ENCODE measurements around the gene TINCR.

The TINCR gene

GRCh38 chr19:5567970-5568407, 236 bp upstream of the TINCR start:
- no peaks in the 10 kb centered on the region for H3K79me2 ChIP-seq (ENCODE audit: low read length)
- H3K4me1 ChIP-seq (ENCODE audit: low read length), result no peaks in the 10 kb centered on the region
- H3K4me2 ChIP-seq (ENCODE audit: low read depth, low read length), result no peak overlapping the region
- H4K20me1 ChIP-seq (ENCODE audit: insufficient read depth, low read length), result no peaks in the 10 kb centered on the region
- DNase-seq, result no peak
- no peak overlapping the region for H3K4me3 ChIP-seq (ENCODE audit: low read length)
- no peak overlapping the region for H3K9ac ChIP-seq (ENCODE audit: low read length)
- no peaks in the 10 kb centered on the region for H3K9me2 ChIP-seq (replicated peaks; ENCODE audit: insufficient read depth, low read length)
- no peaks in the 10 kb centered on the region for H3K9me3 ChIP-seq (replicated peaks; ENCODE audit: insufficient read depth, low read length)
- no peak overlapping the region for H3K27ac ChIP-seq (ENCODE audit: low read length)
- no peak overlapping the region for H2AFZ ChIP-seq (ENCODE audit: low read length)
- no peaks in the 10 kb centered on the region for H3F3A ChIP-seq (ENCODE audit: insufficient read depth, low read length)
- H3K27me3 ChIP-seq (replicated peaks; ENCODE audit: insufficient read depth, low read length), result peaks cover 42% of the 10 kb centered on the region
- no peak for TF ChIP-seq EZH2phosphoT487 (IDR thresholded peaks at IDR 0.05; ENCODE audit: low read length)
- TF ChIP-seq, protein P1, sequence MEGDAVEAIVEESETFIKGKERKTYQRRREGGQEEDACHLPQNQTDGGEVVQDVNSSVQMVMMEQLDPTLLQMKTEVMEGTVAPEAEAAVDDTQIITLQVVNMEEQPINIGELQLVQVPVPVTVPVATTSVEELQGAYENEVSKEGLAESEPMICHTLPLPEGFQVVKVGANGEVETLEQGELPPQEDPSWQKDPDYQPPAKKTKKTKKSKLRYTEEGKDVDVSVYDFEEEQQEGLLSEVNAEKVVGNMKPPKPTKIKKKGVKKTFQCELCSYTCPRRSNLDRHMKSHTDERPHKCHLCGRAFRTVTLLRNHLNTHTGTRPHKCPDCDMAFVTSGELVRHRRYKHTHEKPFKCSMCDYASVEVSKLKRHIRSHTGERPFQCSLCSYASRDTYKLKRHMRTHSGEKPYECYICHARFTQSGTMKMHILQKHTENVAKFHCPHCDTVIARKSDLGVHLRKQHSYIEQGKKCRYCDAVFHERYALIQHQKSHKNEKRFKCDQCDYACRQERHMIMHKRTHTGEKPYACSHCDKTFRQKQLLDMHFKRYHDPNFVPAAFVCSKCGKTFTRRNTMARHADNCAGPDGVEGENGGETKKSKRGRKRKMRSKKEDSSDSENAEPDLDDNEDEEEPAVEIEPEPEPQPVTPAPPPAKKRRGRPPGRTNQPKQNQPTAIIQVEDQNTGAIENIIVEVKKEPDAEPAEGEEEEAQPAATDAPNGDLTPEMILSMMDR (IDR thresholded peaks at IDR 0.05; ENCODE audit: low read length), result no peak
- no peak for TF ChIP-seq EZH2 (optimal IDR thresholded peaks at IDR 0.05; ENCODE audit: low read depth, low read length)
- no peaks in the 10 kb centered on the region for H3K36me3 ChIP-seq (replicated peaks; ENCODE audit: insufficient read depth, low read length)

- TF ChIP-seq, protein P1 (IDR thresholded peaks at IDR 0.05; ENCODE audit: low read length), result no peak
- TF ChIP-seq EZH2 (optimal IDR thresholded peaks at IDR 0.05; ENCODE audit: low read depth, low read length), result no peak
Measured at GRCh38 chr19:5564930-5565329, 2.8 kb downstream of the TINCR start.

DNA sequence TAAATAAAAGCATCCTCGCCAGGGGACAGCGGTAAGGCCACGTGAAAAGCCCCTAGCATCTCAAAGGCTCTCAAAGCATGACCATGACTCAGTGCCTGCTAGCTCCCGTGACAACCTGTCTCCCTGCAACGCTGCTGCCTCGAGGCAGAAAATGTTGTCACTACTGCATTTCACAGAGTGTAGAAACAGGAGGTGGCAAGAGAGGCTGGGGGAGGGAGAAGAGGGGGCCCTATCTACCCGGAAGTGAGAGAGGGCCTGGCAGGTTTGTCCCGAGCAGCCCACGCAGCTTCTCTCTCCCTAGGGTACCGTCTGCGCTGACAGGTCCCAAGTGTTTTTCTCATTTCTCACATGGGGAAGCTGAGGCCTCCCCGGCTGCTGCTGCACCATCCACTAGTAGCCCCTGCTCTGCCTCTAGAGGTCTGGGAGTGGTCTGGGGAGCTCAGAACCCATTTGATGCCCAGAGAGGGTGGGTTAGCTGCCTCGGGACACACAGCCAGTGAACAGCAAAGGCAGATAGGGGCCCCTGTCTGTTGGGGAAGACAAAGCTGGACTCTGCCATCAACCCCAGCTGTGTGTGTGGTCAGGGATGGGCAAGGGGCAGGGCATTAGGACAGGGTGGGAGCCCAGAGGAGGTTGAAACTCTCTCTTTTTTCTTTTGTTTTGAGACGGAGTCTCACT, 3.7 kb downstream of the TINCR start:
- Histone ChIP-seq H3K9me3 (replicated peaks; ENCODE audit: insufficient read depth, low read length) (no peaks in the 10 kb centered on the region), H3K4me1 (ENCODE audit: low read length) (no peaks in the 10 kb centered on the region), H4K20me1 (ENCODE audit: insufficient read depth, low read length) (no peaks in the 10 kb centered on the region), H3F3A (ENCODE audit: insufficient read depth, low read length) (no peaks in the 10 kb centered on the region), H2AFZ (ENCODE audit: low read length) (no peak overlapping the region), H3K9me2 (replicated peaks; ENCODE audit: insufficient read depth, low read length) (no peaks in the 10 kb centered on the region), H3K4me3 (ENCODE audit: low read length) (no peak overlapping the region), H3K9ac (ENCODE audit: low read length) (no peak overlapping the region), H3K36me3 (replicated peaks; ENCODE audit: insufficient read depth, low read length) (no peaks in the 10 kb centered on the region), H3K27me3 (replicated peaks; ENCODE audit: insufficient read depth, low read length) (peaks cover 80% of the 10 kb centered on the region), H3K4me2 (ENCODE audit: low read depth, low read length) (no peak overlapping the region), H3K79me2 (ENCODE audit: low read length) (no peaks in the 10 kb centered on the region), H3K27ac (ENCODE audit: low read length) (no peak overlapping the region)
- DNase-seq, result no peak
- TF ChIP-seq EZH2 (optimal IDR thresholded peaks at IDR 0.05; ENCODE audit: low read depth, low read length) (no peak), EZH2phosphoT487 (IDR thresholded peaks at IDR 0.05; ENCODE audit: low read length) (no peak)
- TF ChIP-seq, protein P1 (IDR thresholded peaks at IDR 0.05; ENCODE audit: low read length), result no peak

More at GRCh38 chr19:5564930-5565329, 2.8 kb downstream of the TINCR start:
- Histone ChIP-seq H3K79me2 (ENCODE audit: low read length) (no peaks in the 10 kb centered on the region), H3K4me2 (ENCODE audit: low read depth, low read length) (no peak overlapping the region), H3K9me2 (replicated peaks; ENCODE audit: insufficient read depth, low read length) (no peaks in the 10 kb centered on the region), H2AFZ (ENCODE audit: low read length) (no peak overlapping the region), H3K4me3 (ENCODE audit: low read length) (no peak overlapping the region), H3K4me1 (ENCODE audit: low read length) (no peaks in the 10 kb centered on the region), H3F3A (ENCODE audit: insufficient read depth, low read length) (no peaks in the 10 kb centered on the region), H3K36me3 (replicated peaks; ENCODE audit: insufficient read depth, low read length) (no peaks in the 10 kb centered on the region), H4K20me1 (ENCODE audit: insufficient read depth, low read length) (no peaks in the 10 kb centered on the region), H3K9me3 (replicated peaks; ENCODE audit: insufficient read depth, low read length) (no peaks in the 10 kb centered on the region), H3K27ac (ENCODE audit: low read length) (no peak overlapping the region), H3K27me3 (replicated peaks; ENCODE audit: insufficient read depth, low read length) (peaks cover 72% of the 10 kb centered on the region), H3K9ac (ENCODE audit: low read length) (no peak overlapping the region)
- no peak for DNase-seq
